8988T (cell line): ENCODE results near the gene MKKS.
"Not testable (repeated sequence)": the region's sequence is repeated elsewhere in the genome, so short reads cannot be mapped to it uniquely, and the experiment has no call there.

ENCODE experiments used
- DNase-seq: peaks from one replicate; pipeline ENCODE4 v3.0.0; 2011

MKKS gene

GRCh38 chr20:10448270-10449156 lies 14.5 kb upstream of the MKKS start:
- DNase-seq, result no peak

GRCh38 chr20:10447028-10447427 lies 13.0 kb upstream of the MKKS start:
- no peak for DNase-seq

- DNase-seq, result no peak
Measured at GRCh38 chr20:10445758-10446157, 11.7 kb upstream of the MKKS start.

GRCh38 chr20:10443936-10444335 lies 9.9 kb upstream of the MKKS start:
- DNase-seq, result no peak

- no peak for DNase-seq
Measured at GRCh38 chr20:10438217-10438616, 4.2 kb upstream of the MKKS start.

- no peak for DNase-seq
Measured at GRCh38 chr20:10436053-10436699, 2.2 kb upstream of the MKKS start.

GRCh38 chr20:10434832-10435812 lies 1.1 kb upstream of the MKKS start, which contains the start of gene SLX4IP:
TSS of gene SLX4IP (plus strand) at chr20:10435305. CDS start at chr20:10458205, 22,900 bp downstream.
- peak; percentile 34 for DNase-seq

- DNase-seq, result peak; percentile 42
Measured at GRCh38 chr20:10434467-10434831, 427 bp upstream of the MKKS start.

- no peak for DNase-seq
Measured at GRCh38 chr20:10433014-10433622, 904 bp downstream of the MKKS start.

- DNase-seq, result no peak
Measured at GRCh38 chr20:10432079-10432478, 1.9 kb downstream of the MKKS start.

GRCh38 chr20:10430704-10431103 lies 3.3 kb downstream of the MKKS start:
- no peak for DNase-seq

- no peak for DNase-seq
Measured at GRCh38 chr20:10430000-10430466, 4.0 kb downstream of the MKKS start.

- DNase-seq, result no peak
Measured at GRCh38 chr20:10429443-10429981, 4.5 kb downstream of the MKKS start.

GRCh38 chr20:10428008-10428407 lies 6.0 kb downstream of the MKKS start:
- DNase-seq, result no peak

- DNase-seq, result no peak
Measured at GRCh38 chr20:10427060-10427692, 6.8 kb downstream of the MKKS start.

GRCh38 chr20:10423735-10424134 lies 10.3 kb downstream of the MKKS start:
- DNase-seq, result no peak

GRCh38 chr20:10419550-10420133 lies 14.4 kb downstream of the MKKS start:
- no peak for DNase-seq

GRCh38 chr20:10417218-10417617 lies 16.8 kb downstream of the MKKS start:
- DNase-seq, result not testable (repeated sequence)

- no peak for DNase-seq
Measured at GRCh38 chr20:10415013-10415650, 18.9 kb downstream of the MKKS start.

- DNase-seq, result no peak
Measured at GRCh38 chr20:10412591-10413408, 21.2 kb downstream of the MKKS start.
